CD4-positive, alpha-beta T cell (primary cell): Measurements from ENCODE around the gene ZNF507. TPM values are rescaled to one million over a fixed set of nuclear protein-coding genes. Genes with fewer than 3 reads are reported as not detected.

Experiments used
- ATAC-seq: fragments of 200-7000 bp; cut with Tn5 transposase; one replicate; pipeline ENCODE4 v1.10.0; 2022; ENCODE audit warnings: mild to moderate bottlenecking; ENCODE audit not compliant: poor library complexity
- CTCF ChIA-PET: fragments of 350-600 bp; sonication (Branson Sonifier 250); formaldehyde crosslinking; loops from one replicate; lab custom pipeline; 2021; ENCODE audit warnings: antibody characterized with exemption, inconsistent platforms; lab: Charles Lee
- POLR2A ChIA-PET: fragments of 350-600 bp; sonication (Branson Sonifier 250); formaldehyde crosslinking; loops from one replicate; lab custom pipeline; 2021; ENCODE audit warnings: antibody characterized with exemption, inconsistent platforms; lab: Charles Lee
- DNase-seq, 14 experiments: peaks; one replicate each; pipeline ENCODE4 v3.0.0-alpha.2; 2013 to 2020; ENCODE audit warnings: mixed read lengths in 2 of 14
- H3K27ac ChIP-seq, 2 donors: one replicate each; pipeline versions ENCODE4 v1.5.1 to v1.7.0; 2013; ENCODE audit warnings: low read length in 2 of 2, low read depth in 1 of 2, mild to moderate bottlenecking in 1 of 2
- H3K27me3 ChIP-seq, 2 experiments: 1 replicate in 1 of 2; 2 replicates in 1 of 2; pipeline versions ENCODE4 v1.6.1 to v1.7.0; 2013; ENCODE audit warnings: low read length in 2 of 2, control low read depth in 1 of 2, mild to moderate bottlenecking in 1 of 2, moderate library complexity in 1 of 2; ENCODE audit not compliant: insufficient read depth in 2 of 2, control insufficient read depth in 1 of 2
- H3K36me3 ChIP-seq: one replicate; pipeline ENCODE4 v1.6.1; 2013; ENCODE audit warnings: low read length, control low read depth; ENCODE audit not compliant: insufficient read depth
- H3K4me1 ChIP-seq: one replicate; pipeline ENCODE4 v1.6.1; 2013; ENCODE audit warnings: low read length, control low read depth; ENCODE audit not compliant: insufficient read depth
- H3K4me3 ChIP-seq: one replicate; pipeline ENCODE4 v1.5.1; 2013; ENCODE audit warnings: mild to moderate bottlenecking, low read length, moderate library complexity
- H3K9me3 ChIP-seq, 2 experiments: 1 replicate in 1 of 2; 2 replicates in 1 of 2; pipeline versions ENCODE4 v1.6.1 to v1.7.0; 2013; ENCODE audit warnings: low read length in 2 of 2, mild to moderate bottlenecking in 2 of 2, control low read depth in 1 of 2, moderate library complexity in 1 of 2; ENCODE audit not compliant: control insufficient read depth in 1 of 2, insufficient read depth in 1 of 2
- H3K27ac Mint-ChIP-seq: one replicate; pipeline ENCODE4 v1.8.0; 2020; ENCODE audit warnings: mixed read lengths
- H3K27me3 Mint-ChIP-seq: one replicate; pipeline ENCODE4 v1.8.0; 2021; ENCODE audit warnings: mixed read lengths
- H3K36me3 Mint-ChIP-seq: one replicate; pipeline ENCODE4 v1.8.0; 2021; ENCODE audit warnings: low read depth, mixed read lengths
- H3K4me1 Mint-ChIP-seq: one replicate; pipeline ENCODE4 v1.8.0; 2021; ENCODE audit warnings: low read depth, mixed read lengths
- H3K4me3 Mint-ChIP-seq: one replicate; pipeline ENCODE4 v1.8.0; 2020; ENCODE audit warnings: mild to moderate bottlenecking, mixed read lengths
- H3K9me3 Mint-ChIP-seq: one replicate; pipeline ENCODE4 v1.8.0; 2020; ENCODE audit warnings: mixed read lengths
- intact Hi-C, 2 experiments: fragments of 100-400 bp; cut with DNase I in 1 of 2; cut with micrococcal nuclease in 1 of 2; formaldehyde crosslinking; loops; one replicate each; pipeline versions ENCODE4 v1.15.1 to v1.9.0; 2023 to 2025; cut with DNase I, micrococcal nuclease
- total RNA-seq, 174 experiments: library from RNA in 2 of 174; stranded (reverse) in 2 of 174; gene quantifications; one replicate each; pipeline ENCODE4 v1.2.3 and lab custom pipeline; 2021 to 2026
- TF ChIP-seq, protein P1 (sequence below): fragments of 200-600 bp; IDR thresholded peaks from one replicate; pipeline ENCODE4 v1.8.0; 2022; ENCODE audit warnings: antibody characterized with exemption, mild to moderate bottlenecking

Gene ZNF507
- total RNA-seq, 2 experiments from 2014 or later: 30.4 to 31.3 TPM

DNA sequence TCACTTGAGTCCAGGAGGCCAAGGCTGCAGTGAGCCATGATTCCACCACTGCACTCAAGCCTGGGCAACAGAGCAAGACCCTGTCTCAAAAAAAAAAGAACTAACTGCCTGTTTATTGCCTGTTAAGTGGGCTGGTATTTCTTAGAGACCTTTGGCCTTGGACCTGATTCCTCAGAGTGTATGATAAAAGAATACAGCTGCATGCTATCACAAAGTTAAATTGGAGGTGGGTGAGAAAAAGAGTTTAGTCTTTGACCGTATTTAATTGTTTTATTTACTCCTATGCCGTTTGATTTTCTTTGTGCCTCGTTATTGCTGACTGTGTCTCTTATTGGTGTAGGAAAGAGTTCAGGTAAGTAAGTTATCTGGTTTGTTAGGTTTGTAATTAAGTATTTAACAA, 34.9 kb downstream of the ZNF507 start:
- Mint-ChIP-seq H3K27me3 (no peaks in the 10 kb centered on the region), H3K9me3 (no peaks in the 10 kb centered on the region), H3K4me1 (peaks cover 18% of the 10 kb centered on the region), H3K4me3 (no peak overlapping the region), H3K27ac (no peak overlapping the region), H3K36me3 (peaks cover 69% of the 10 kb centered on the region)
- H3K4me1 ChIP-seq: no peaks in the 10 kb centered on the region
- H3K36me3 ChIP-seq: peaks cover 50% of the 10 kb centered on the region
- no peak for ATAC-seq
- TF ChIP-seq, protein P1, sequence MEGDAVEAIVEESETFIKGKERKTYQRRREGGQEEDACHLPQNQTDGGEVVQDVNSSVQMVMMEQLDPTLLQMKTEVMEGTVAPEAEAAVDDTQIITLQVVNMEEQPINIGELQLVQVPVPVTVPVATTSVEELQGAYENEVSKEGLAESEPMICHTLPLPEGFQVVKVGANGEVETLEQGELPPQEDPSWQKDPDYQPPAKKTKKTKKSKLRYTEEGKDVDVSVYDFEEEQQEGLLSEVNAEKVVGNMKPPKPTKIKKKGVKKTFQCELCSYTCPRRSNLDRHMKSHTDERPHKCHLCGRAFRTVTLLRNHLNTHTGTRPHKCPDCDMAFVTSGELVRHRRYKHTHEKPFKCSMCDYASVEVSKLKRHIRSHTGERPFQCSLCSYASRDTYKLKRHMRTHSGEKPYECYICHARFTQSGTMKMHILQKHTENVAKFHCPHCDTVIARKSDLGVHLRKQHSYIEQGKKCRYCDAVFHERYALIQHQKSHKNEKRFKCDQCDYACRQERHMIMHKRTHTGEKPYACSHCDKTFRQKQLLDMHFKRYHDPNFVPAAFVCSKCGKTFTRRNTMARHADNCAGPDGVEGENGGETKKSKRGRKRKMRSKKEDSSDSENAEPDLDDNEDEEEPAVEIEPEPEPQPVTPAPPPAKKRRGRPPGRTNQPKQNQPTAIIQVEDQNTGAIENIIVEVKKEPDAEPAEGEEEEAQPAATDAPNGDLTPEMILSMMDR: no peak
- CTCF ChIA-PET: no interaction called here
- POLR2A ChIA-PET: no interaction called here
- no peaks in the 10 kb centered on the region for H3K27me3 ChIP-seq
- H3K9me3 ChIP-seq: no peaks in the 10 kb centered on the region
- no peak for DNase-seq
- H3K27ac ChIP-seq: no peak overlapping the region
- no peak overlapping the region for H3K4me3 ChIP-seq
- intact Hi-C loops: no loop called here

DNA sequence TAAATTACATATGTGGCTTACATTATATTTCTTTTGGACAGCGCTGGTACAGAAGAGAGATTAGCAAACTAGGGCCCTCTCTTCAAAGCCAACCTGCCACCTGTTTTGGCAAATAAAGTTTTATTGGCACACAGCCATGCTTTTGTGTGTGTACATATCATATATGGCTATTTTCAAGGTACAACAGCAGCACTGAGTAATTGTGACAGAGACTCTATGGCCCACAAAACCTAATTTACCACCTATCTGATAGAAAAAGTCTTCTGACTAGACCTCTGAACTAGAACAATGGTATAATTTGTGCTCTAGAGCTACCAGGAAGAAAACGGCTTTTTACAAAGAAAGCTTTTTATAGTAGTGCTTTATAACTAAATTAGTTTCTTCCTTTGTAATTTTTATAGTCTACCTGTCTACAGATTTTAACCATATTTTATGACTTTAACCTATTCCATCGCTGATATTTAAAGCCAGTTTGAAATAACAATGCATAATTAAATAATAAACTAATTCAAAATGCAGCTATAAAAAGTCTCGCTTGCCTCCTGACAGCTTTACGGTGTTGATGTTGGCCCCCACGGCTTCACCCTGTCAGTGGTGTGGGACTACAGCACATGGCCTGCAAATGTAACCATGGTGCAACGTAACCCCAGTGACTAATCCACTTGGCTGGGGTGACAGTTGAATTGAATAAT, 42.4 kb downstream of the ZNF507 start:
- ChIA-PET POLR2A (interaction anchor here (1.9 kb wide), 1 partner anchor 18 kb away, joined by 5 read pairs; the partner anchor contains the start of gene DPY19L3), CTCF (interaction anchor here (0.7 to 1.3 kb wide), 2 partner anchors 13 to 17 kb away, joined by 3 to 5 read pairs; no protein-coding TSS in a partner anchor)
- intact Hi-C loops: no loop called here
- H3K4me1 ChIP-seq: no peaks in the 10 kb centered on the region
- H3K36me3 ChIP-seq: peaks cover 12% of the 10 kb centered on the region
- H3K4me3 ChIP-seq: no peak overlapping the region
- Mint-ChIP-seq H3K27me3 (no peaks in the 10 kb centered on the region), H3K27ac (no peak overlapping the region), H3K36me3 (peaks cover 26% of the 10 kb centered on the region), H3K4me1 (peaks cover 7% of the 10 kb centered on the region), H3K9me3 (no peaks in the 10 kb centered on the region), H3K4me3 (no peak overlapping the region)
- DNase-seq (no peak), ATAC-seq (no peak)
- TF ChIP-seq, protein P1: no peak
- H3K27ac ChIP-seq: no peak overlapping the region
- H3K9me3 ChIP-seq: no peaks in the 10 kb centered on the region
- no peaks in the 10 kb centered on the region for H3K27me3 ChIP-seq

GRCh38 chr19:32388393-32388855, 43.0 kb downstream of the ZNF507 start:
- peaks cover 5% of the 10 kb centered on the region for H3K4me1 Mint-ChIP-seq
- TF ChIP-seq, protein P1: no peak
- intact Hi-C loops: no loop called here
- peaks cover 20% of the 10 kb centered on the region for H3K36me3 Mint-ChIP-seq
- no peak for ATAC-seq
- Histone ChIP-seq H3K4me3 (no peak overlapping the region), H3K27ac (no peak overlapping the region), H3K9me3 (no peaks in the 10 kb centered on the region), H3K36me3 (peaks cover 8% of the 10 kb centered on the region), H3K4me1 (no peaks in the 10 kb centered on the region), H3K27me3 (no peaks in the 10 kb centered on the region)
- no peaks in the 10 kb centered on the region for H3K27me3 Mint-ChIP-seq
- H3K27ac Mint-ChIP-seq: no peak overlapping the region
- ChIA-PET POLR2A (interaction anchor here (1.9 kb wide), 1 partner anchor 17 kb away, joined by 5 read pairs; the partner anchor contains the start of gene DPY19L3), CTCF (interaction anchor here (1.3 kb wide), 1 partner anchor 13 kb away, joined by 5 read pairs; no protein-coding TSS in a partner anchor)
- no peaks in the 10 kb centered on the region for H3K9me3 Mint-ChIP-seq
- H3K4me3 Mint-ChIP-seq: no peak overlapping the region
- DNase-seq: no peak
